ENCODE data around the gene ZBTB7B.
"Not testable (repeated sequence)": the region's sequence is repeated elsewhere in the genome, so short reads cannot be mapped to it uniquely, and the experiment has no call there.

ZBTB7B gene

DNA sequence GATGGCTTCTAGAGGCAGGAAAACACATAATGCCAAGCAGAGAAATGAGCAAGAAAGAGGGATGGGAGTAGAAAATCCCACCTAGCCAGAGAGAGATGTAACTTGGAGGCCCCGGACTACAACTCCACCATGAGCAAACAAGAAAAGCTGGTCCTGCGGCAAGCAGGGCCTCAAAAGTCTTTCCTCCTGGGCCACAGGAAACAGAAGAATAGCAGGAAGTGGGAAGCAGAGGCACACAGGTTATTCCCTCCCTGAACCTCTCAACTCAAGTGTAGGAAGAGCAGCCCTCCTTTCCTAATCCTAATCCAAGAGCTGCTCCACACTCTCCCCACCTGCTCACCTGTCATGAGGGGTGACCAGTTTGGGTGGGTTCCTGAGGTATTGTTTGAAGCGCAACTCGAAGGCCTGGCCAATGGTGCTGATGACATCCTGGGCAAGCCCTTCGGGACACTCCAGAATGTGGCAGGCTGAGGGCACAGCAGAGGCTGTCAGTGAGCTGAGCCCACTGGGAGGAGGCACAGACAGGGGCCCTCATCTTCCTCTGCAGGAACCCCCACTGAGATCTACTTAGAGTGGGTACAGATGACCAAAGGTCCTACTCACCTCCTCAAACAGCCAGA lies 35.2 kb upstream of the ZBTB7B start:
- DNase-seq (ENCODE audit: low read depth, low spot score) = no peak
- H3K27ac ChIP-seq = peak overlapping the region; percentile 100

DNA sequence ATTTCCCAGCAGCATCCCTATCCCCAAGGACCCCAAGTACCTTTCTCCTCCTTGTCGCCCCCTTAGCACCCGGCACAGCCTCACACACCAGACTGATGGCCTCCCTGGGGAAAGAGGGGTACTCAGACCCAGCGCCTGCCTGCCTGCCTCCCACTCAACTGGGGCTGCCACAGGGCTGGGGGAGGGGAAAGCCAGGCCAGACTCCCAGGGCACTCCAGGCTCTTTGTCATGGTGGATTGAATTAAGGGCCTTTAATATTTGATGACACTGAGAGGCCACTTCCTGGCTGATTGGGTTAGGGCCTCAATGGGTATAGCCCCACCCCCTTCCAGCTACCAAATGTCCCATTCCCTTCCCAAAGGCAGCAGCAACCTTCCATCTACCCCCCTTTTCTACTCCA lies 33.9 kb upstream of the ZBTB7B start:
- peak overlapping the region; percentile 100 for H3K27ac ChIP-seq
- no peak for DNase-seq (ENCODE audit: low read depth, low spot score)

- peak overlapping the region; percentile 100 for H3K27ac ChIP-seq
- no peak for DNase-seq (ENCODE audit: low read depth, low spot score)
Measured at GRCh38 chr1:154969246-154969645, 33.4 kb upstream of the ZBTB7B start.

DNA sequence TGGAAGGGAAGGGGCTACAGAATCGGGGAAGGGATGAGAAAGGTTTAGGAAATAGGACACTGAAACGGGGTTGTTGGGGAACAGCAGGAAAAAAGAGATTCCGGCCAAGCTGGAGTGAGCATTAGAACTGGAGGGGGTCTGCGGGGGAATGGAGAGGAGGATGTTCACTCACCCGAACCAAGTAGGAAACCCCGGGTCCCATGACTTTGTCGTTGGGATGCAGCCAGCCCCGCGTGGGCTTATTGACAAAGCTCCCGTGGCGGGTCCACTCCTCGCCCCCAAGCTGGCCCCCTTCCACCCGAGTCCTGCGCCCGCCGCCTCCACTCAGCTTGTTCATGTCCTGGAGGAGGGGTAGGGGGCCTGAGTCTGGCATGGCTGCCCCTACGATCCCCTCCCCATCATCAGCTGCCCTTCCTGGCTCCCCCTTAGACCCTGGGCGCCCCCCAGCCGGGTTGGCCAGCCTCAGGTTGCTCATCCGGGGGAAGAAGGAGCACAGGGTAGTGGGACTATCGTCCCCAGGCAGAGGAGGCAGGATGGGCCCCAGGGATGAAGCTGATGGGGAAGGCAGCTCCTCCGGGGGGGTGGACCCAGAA lies 32.6 kb upstream of the ZBTB7B start:
- H3K27ac ChIP-seq = peak overlapping the region; percentile 100
- DNase-seq (ENCODE audit: low read depth, low spot score) = no peak

DNA sequence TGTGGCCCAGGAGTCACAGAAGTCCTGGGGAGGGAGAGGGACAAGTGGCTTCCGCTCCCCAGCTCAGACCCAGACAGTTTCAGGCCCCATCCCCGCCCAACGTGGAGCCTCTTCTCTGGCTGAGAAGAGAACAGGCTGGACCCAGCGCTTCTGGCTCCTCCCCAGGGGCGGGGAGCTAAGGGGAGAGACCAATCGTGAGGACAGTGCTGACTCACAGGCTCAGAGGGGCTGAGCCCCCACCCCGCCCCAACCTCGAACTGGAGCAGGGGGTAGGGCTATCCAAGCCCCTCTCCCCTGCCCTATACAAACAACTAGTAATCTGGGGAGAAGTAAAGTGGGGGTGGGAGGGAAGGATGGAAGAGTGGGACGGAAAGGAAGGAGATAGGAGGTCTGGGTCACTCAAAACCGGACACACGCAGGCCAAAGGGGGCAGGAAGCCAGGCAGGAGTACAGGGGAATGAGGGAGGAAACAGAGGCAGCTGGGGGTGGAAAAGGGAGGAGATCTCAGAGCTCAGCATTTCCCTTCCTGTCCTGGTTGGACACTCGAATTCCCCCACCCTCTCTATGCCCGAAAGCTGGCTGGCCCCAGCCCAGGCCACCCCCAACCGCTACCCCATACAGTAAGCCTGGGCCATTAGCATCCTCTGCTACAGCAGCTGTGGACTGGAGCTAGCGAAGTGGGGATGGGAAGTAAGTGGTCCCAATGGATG lies 31.8 kb upstream of the ZBTB7B start, which contains the start of gene SHC1:
TSS of gene SHC1 (minus strand) at position 117 of the 710 bp plus-strand sequence. CDS start 221 bp downstream, outside the sequence.
- H3K27ac ChIP-seq = peak within 1 kb of the TSS; percentile 100
- peak; percentile 63 for DNase-seq (ENCODE audit: low read depth, low spot score)

GRCh38 chr1:154971341-154971998 lies 31.1 kb upstream of the ZBTB7B start:
- peak overlapping the region; percentile 100 for H3K27ac ChIP-seq
- DNase-seq (ENCODE audit: low read depth, low spot score) = peak; percentile 76

DNA sequence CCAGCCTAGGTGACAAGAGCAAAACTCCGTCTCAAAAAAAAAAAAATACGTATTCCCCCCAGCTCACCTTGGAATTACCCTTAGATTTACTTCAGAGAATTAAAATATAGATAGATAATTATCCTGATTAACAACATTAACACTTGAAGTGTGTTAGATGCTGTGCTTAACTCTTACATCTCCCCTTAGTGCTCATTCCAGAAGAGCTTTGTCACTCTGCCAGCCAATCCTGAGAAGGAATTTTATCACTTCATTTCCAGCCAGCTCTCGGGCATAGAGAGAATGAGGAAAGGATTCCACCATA lies 30.4 kb upstream of the ZBTB7B start:
- H3K27ac ChIP-seq = peak overlapping the region; percentile 100
- DNase-seq (ENCODE audit: low read depth, low spot score) = no peak

DNA sequence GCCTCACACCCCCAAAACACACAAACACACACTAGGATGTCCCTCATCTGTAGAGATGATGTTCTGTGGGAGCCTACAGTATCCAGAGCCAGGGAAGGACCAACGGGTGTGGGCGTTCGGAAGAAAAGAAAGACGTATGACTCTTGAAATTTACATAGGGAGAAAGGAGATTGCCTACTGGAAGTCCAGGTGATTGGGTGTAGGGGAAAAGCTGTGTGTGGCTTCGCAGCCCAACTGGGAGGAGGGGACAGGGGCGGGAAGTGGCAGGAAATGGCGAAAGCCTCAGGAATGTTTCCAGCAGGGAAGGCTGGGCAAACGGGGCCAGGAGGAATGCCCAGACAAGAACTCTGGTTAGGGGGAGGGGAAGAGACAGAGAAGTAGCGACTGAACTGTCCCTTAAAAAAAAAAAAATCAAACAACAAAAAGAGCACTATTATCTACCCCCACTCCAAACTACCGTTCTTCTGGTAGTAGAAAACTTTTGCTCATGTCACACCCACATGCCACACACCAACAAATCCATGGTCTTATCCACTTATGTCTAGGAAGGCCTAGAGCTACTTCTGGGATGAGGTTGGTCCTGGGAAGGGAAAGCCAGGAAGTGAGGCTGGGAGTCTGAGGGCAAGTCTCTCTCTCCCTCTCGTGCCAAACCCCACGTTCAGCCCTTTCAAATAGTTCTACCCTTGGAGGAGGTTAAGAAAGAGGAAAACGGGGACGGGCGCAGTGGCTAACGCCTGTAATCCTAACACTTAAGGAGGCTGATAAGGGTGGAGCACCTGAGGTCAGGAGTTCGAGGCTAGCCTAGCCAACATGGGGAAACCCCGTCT lies 29.9 kb upstream of the ZBTB7B start:
- H3K27ac ChIP-seq = peak overlapping the region; percentile 100
- peak; percentile 91 for DNase-seq (ENCODE audit: low read depth, low spot score)

DNA sequence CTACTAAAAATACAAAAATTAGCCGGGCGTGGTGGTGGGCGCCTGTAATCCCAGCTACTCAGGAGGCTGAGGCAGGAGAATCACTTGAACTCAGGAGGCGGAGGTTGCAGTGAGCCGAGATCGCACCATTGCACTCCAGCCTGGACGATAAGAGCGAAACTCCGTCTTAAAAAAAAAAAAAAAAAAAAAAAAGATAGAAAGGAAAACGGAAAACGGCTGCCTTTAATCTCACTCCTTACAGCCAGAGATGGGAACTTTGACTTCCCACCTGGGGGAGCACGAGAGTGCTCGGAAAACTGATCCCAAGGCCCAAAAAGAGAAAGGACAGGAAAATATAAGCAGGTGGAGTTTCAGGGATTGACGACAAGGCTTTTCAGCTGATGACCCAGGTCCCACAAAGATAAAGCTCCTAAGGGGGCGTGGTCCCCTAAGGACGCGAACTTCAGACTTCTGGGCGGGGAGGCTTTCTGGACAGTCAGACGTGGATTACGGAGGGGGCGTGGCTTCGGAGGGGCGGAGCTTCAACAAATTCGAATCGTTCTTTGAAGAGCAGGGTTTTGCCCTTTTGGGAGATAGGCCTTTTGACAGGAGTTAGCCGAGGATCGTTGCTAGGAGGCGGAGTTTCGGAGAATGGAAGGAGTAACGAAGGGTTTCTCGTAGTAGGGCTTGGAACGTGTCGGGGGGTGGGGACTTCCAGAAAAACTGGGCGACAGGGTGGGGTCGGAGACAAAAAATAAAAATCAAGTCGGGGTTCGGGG lies 29.1 kb upstream of the ZBTB7B start:
- DNase-seq (ENCODE audit: low read depth, low spot score) = peak; percentile 89
- H3K27ac ChIP-seq = peak overlapping the region; percentile 100

GRCh38 chr1:154974102-154974807 lies 28.3 kb upstream of the ZBTB7B start, which contains the start of gene CKS1B:
Gene CKS1B (plus strand): TSS chr1:154974681. CDS start chr1:154974746, 65 bp downstream.
- peak; percentile 100 for DNase-seq (ENCODE audit: low read depth, low spot score)
- H3K27ac ChIP-seq = peak within 1 kb of the TSS; percentile 100

- peak overlapping the region; percentile 100 for H3K27ac ChIP-seq
- DNase-seq (ENCODE audit: low read depth, low spot score) = peak; percentile 69
Measured at GRCh38 chr1:154974808-154975408, 27.7 kb upstream of the ZBTB7B start.

DNA sequence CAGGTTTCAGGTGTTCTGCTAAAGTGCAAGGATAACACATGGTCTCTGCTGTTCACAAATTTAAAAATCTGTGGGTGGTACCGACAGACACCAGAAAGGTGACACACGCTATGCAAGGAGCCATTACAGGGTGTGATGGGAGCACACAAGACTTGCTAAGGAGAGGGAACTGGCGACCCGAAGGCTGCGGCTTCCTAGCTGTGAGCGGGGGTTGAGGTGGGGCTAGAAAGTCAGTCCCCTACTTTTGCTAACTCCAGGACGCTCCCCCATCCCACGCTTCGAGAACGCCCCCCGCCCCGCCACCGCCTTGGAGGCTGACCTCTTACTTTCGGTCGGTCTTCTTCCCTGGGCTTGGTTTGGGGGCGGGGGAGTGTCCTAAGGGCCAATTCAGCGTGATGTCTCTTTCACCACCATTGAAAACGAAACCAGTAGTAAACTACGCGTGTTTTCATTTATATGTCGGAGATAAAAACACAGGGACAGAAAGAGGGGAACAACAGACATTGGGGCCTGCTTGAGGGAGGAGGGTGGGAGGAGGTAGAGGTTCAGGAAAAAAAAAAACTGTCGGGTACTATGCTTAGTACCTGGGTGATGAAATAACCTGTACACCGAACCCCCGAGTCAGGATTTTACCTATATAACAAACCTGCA lies 27.1 kb upstream of the ZBTB7B start:
- peak overlapping the region; percentile 100 for H3K27ac ChIP-seq
- DNase-seq (ENCODE audit: low read depth, low spot score) = no peak

DNA sequence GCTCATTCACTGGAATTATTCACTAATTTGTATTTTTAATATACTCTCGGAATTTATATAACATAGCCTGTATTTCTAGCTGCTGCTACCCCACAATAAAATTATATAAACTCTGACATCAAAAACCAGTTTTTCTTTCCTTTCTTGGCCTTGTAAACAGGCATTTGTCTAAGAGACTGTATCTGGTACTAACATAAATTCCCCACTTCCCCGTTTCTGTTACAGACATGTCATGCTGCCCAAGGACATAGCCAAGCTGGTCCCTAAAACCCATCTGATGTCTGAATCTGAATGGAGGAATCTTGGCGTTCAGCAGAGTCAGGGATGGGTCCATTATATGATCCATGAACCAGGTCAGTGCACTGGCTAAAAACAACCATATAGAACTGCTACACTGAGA lies 24.8 kb upstream of the ZBTB7B start:
- not testable (repeated sequence) for H3K27ac ChIP-seq; DNase-seq (ENCODE audit: low read depth, low spot score)

- DNase-seq (ENCODE audit: low read depth, low spot score) = no peak
Measured at GRCh38 chr1:154978360-154978759, 24.2 kb upstream of the ZBTB7B start.

DNA sequence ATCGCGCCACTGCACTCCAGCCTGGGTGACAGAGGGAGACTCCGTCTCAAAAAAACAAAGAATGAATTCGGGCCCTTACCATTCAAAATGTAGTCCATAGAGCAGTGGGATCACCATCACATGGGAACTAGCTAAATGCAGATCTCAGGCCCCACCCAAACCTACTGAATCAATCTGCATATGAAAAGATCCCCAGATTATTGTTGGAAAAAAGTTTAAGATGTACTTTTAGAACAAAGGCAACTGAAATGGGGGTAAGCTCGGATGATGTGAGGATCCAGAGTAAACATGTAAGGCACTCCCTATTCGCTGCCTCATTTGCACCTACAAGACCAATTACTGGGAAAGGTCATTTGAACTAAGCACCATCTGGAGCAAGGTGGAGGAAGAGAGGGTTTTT lies 20.3 kb upstream of the ZBTB7B start:
- H3K27ac ChIP-seq = peak overlapping the region; percentile 53

More at GRCh38 chr1:154978360-154978759, 24.2 kb upstream of the ZBTB7B start:
- H3K27ac ChIP-seq = no peak overlapping the region

GRCh38 chr1:154982897-154983648 lies 19.5 kb upstream of the ZBTB7B start, which contains the start of gene FLAD1:
Gene FLAD1 (plus strand): TSS chr1:154983344. CDS start chr1:154983695, 351 bp downstream.
- DNase-seq (ENCODE audit: low read depth, low spot score) = peak; percentile 99
- peak within 1 kb of the TSS; percentile 53 for H3K27ac ChIP-seq

More for the DNA sequence above, 20.3 kb upstream of the ZBTB7B start:
- no peak for DNase-seq (ENCODE audit: low read depth, low spot score)

All from epithelial cell of prostate (primary cell).